Stimulated activated CD4-positive, alpha-beta T cell treated with anti-CD3 and anti-CD28 coated beads, Interleukin-4, amount 100 ng/mL, for 1 hour (primary cell): Measurements from ENCODE around the gene ANTXRL.
"Not testable (repeated sequence)": the region's sequence is repeated elsewhere in the genome, so short reads cannot be mapped to it uniquely, and the experiment has no call there.

ENCODE experiments used
- DNase-seq: peaks from one replicate; pipeline ENCODE4 v3.0.0-alpha.2; 2020

The ANTXRL gene

GRCh38 chr10:46296641-46297141, 9.9 kb downstream of the ANTXRL start:
- DNase-seq, result no peak

GRCh38 chr10:46297406-46298204, 10.8 kb downstream of the ANTXRL start:
- DNase-seq, result no peak

GRCh38 chr10:46298477-46299285, 11.9 kb downstream of the ANTXRL start:
- no peak for DNase-seq

- DNase-seq, result no peak
Measured at GRCh38 chr10:46299286-46299535, 12.4 kb downstream of the ANTXRL start.

- no peak for DNase-seq
Measured at GRCh38 chr10:46299536-46300369, 13.0 kb downstream of the ANTXRL start.

- DNase-seq, result not testable (repeated sequence)
Measured at GRCh38 chr10:46300370-46300711, 13.5 kb downstream of the ANTXRL start.

- no peak for DNase-seq
Measured at GRCh38 chr10:46301056-46301645, 14.4 kb downstream of the ANTXRL start.

GRCh38 chr10:46301721-46302479, 15.1 kb downstream of the ANTXRL start:
- no peak for DNase-seq

GRCh38 chr10:46302765-46303352, 16.1 kb downstream of the ANTXRL start:
- not testable (repeated sequence) for DNase-seq

GRCh38 chr10:46304062-46304461, 17.3 kb downstream of the ANTXRL start:
- DNase-seq, result no peak

- DNase-seq, result not testable (repeated sequence)
Measured at GRCh38 chr10:46304671-46305070, 17.9 kb downstream of the ANTXRL start.

- no peak for DNase-seq
Measured at GRCh38 chr10:46305079-46305818, 18.5 kb downstream of the ANTXRL start.

GRCh38 chr10:46305986-46306385, 19.2 kb downstream of the ANTXRL start:
- DNase-seq, result no peak

GRCh38 chr10:46306516-46307184, 19.9 kb downstream of the ANTXRL start:
- no peak for DNase-seq

GRCh38 chr10:46307281-46308112, 20.7 kb downstream of the ANTXRL start:
- DNase-seq, result no peak

- DNase-seq, result no peak
Measured at GRCh38 chr10:46308113-46308415, 21.3 kb downstream of the ANTXRL start.

- no peak for DNase-seq
Measured at GRCh38 chr10:46308666-46309450, 22.1 kb downstream of the ANTXRL start.

GRCh38 chr10:46309511-46310142, 22.8 kb downstream of the ANTXRL start:
- no peak for DNase-seq
